GM13977 (cell line): ENCODE results near the gene SLC39A5.

Experiments used
- DNase-seq: peaks from one replicate; pipeline ENCODE4 v3.0.0; 2012; ENCODE audit warnings: low spot score
- in situ Hi-C: fragments of 300-500 bp; cut with MboI; formaldehyde crosslinking; loops from one replicate; pipeline ENCODE4 v1.12.0; 2022; ENCODE audit warnings: low sequenced_read_pairs, low pct_unique_long_range_greater_than_20kb, mixed read lengths, inconsistent platforms; ENCODE audit not compliant: unreplicated experiment
- TF ChIP-seq, protein P1 (sequence below): IDR thresholded peaks from 2 replicates; pipeline ENCODE4 v1.5.1; 2012; ENCODE audit warnings: mild to moderate bottlenecking, control low read depth; ENCODE audit not compliant: insufficient read depth; ENCODE audit errors: extremely low read depth, missing control alignments

Gene SLC39A5

GRCh38 chr12:56222531-56222895 is 7.3 kb upstream of the SLC39A5 start:
- no peak for DNase-seq
- TF ChIP-seq, protein P1, sequence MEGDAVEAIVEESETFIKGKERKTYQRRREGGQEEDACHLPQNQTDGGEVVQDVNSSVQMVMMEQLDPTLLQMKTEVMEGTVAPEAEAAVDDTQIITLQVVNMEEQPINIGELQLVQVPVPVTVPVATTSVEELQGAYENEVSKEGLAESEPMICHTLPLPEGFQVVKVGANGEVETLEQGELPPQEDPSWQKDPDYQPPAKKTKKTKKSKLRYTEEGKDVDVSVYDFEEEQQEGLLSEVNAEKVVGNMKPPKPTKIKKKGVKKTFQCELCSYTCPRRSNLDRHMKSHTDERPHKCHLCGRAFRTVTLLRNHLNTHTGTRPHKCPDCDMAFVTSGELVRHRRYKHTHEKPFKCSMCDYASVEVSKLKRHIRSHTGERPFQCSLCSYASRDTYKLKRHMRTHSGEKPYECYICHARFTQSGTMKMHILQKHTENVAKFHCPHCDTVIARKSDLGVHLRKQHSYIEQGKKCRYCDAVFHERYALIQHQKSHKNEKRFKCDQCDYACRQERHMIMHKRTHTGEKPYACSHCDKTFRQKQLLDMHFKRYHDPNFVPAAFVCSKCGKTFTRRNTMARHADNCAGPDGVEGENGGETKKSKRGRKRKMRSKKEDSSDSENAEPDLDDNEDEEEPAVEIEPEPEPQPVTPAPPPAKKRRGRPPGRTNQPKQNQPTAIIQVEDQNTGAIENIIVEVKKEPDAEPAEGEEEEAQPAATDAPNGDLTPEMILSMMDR = no peak
- in situ Hi-C loops = no loop called here

GRCh38 chr12:56223571-56224101 is 6.2 kb upstream of the SLC39A5 start:
- in situ Hi-C loops = no loop called here
- TF ChIP-seq, protein P1 = no peak
- peak; percentile 10 for DNase-seq

DNA sequence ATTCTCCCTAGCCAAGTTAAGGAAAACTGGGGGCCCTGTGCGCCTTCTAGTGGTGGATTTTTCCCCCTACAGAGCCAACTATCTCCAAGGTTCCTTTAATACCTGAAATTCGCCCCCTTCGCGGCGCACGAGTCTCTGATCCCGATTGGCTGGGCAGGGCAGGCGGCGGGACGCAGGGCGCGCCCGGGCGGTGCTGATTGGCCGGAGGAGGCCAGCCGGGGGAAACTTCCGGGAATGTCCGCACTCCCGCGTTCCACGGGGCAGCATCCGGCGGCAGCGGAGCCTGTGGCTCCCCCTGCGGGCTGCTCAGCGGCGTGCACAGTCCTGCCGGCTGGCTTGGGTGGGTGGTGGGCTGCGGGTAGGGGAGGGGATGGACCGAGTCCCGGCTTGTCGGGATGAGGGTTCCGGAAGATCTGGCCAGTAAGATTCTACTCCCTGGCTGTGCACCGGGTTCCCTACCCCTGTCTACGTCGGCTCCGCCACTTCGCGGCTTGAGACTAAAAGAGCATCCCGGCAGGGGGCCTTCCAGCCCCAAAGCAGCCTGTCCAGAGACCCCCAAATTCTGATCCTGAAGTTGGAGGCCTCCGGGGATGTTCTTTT is 5.6 kb upstream of the SLC39A5 start, which contains the start of gene NABP2:
TSS of gene NABP2 (plus strand) at position 241 of the 600 bp plus-strand sequence. CDS start 515 bp downstream, outside the sequence.
- in situ Hi-C loops = no loop called here
- TF ChIP-seq, protein P1 = peak; percentile 86
- DNase-seq = peak; percentile 99

DNA sequence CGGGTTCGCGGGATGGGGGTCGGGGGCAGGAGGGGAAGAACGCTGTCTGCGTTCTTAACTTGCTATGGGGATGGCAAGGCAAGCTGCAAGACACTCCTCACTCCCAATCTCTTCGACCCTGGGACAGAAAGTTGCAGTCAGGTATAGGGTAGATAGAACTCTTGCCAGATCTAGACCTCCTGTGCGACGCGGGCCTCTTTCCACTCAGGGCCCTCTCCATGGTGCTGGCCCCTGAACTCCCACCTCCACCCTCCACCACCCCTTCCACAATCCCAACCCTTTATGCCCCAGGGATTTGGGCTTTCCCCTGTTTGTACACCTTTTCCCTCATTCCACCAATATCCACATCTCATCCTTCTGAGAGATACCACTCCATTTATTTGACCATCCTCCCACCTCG is 4.9 kb upstream of the SLC39A5 start:
- DNase-seq = peak; percentile 24
- in situ Hi-C loops = no loop called here
- TF ChIP-seq, protein P1 = no peak

DNA sequence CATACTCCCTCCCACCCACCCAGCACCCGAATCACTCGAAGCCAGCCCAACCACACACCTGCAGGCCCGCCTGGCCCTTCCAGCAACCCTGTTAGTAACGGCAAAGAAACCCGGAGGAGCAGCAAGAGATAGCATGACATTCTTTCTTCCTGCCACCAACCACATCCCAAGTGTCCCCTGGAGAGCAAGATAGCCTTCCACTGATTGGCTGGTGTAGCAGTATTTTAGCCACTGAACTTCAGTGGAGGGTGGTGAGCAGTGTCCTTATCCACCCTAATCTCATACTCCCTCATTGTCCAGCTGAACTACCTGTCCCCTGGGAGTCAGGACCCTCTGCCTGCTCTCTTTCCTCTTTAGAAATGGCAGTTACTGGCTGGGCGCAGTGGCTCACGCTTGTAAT is 769 bp upstream of the SLC39A5 start:
- in situ Hi-C loops = no loop called here
- no peak for DNase-seq
- TF ChIP-seq, protein P1 = no peak

GRCh38 chr12:56230432-56231183 is 757 bp downstream of the SLC39A5 start:
- TF ChIP-seq, protein P1 = no peak
- no peak for DNase-seq
- in situ Hi-C loops = no loop called here
